Gastrocnemius medialis (tissue), 4 donors: ENCODE results near the gene ACP1.

ENCODE experiments used
- CTCF ChIP-seq, 5 experiments: fragments of 450-650 bp in 3 of 5; fragments of 200-600 bp in 2 of 5; sonication (generic) in 2 of 5; IDR thresholded peaks in 4 of 5; conservative IDR thresholded peaks in 1 of 5; 1 replicate in 4 of 5; 2 replicates in 1 of 5; pipeline ENCODE4 v1.5.1; 2016 to 2019; ENCODE audit warnings: antibody characterized with exemption in 5 of 5, mild to moderate bottlenecking in 3 of 5, moderate library complexity in 3 of 5
- POLR2A ChIP-seq, 2 donors: fragments of 450-650 bp; IDR thresholded peaks; one replicate each; pipeline ENCODE4 v1.6.1; 2017; ENCODE audit warnings: antibody characterized with exemption in 2 of 2, mild to moderate bottlenecking in 2 of 2, moderate library complexity in 2 of 2

GRCh38 chr2:249538-250042, 15.2 kb upstream of the ACP1 start:
- TF ChIP-seq CTCF (IDR thresholded peaks at IDR 0.05 in 4 of 5, conservative IDR thresholded peaks at IDR 0.05 in 1 of 5) (no peak), POLR2A (IDR thresholded peaks at IDR 0.05) (no peak)
